GM18867 (cell line): Measurements from ENCODE around the gene DUSP1.
"Not testable (repeated sequence)": the region's sequence is repeated elsewhere in the genome, so short reads cannot be mapped to it uniquely, and the experiment has no call there.

ENCODE experiments used
- ATAC-seq: cut with Tn5 transposase; IDR thresholded peaks from one replicate; pipeline ENCODE4 v1.9.1; 2021; ENCODE audit warnings: mild to moderate bottlenecking, moderate library complexity; ENCODE audit not compliant: unreplicated experiment

Gene DUSP1

DNA sequence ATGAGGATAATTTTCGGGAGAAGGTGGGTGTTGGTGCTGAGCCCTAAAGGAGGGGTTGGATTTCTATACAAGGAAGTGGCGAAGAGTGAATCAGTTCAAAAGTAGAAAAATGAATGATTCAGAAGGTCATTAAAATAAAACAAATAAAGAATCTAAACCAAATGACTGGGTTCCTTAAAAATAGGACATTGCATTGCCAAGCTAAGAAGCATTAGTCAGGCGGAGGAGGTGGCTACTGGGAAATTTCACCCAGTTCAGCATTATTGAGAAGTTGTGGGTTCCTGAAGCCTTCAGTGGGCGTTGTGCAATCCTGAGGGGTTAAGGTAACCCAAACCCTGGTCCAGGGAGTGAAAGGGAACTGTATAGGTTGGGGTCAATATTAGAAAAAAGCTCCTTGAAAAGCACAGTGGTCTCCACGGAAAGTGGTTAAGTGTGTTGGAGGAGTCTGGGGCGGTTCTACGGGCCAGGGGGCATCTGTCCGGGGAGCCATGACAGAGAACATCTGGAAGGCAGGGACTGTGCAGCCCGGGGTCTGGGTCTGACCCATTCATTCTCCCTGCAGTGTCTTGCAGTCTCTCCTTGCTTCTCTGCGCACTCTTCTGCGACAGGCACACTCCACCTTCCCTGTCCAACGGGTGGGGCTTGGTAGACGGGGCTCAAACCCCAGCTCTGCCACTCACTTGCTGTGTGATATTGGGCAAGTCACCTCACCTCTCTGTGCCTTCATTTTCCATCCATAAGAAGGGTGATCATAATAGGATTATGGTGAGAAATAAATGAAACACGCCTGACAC, 27.6 kb upstream of the DUSP1 start:
- ATAC-seq = no peak

DNA sequence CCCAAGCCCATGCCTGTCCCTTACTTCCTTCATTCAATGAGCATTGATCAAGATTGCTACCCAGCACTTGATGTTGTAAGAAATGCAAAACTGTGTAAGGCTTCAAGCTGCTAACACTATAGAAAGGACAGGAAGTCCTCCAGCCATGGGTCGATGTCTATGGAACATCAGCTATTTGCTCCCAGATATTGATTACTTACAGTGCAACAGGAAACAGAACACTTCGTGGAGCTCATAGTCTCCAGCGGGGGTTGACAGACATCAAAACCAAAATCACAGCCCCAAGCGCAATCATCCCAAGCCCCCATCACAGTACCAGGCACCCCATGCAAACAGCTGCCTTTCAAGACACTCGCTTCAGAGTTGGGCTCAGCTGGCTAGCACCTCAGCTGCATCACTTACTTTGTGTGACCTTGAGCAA, 26.8 kb upstream of the DUSP1 start:
- ATAC-seq = no peak

DNA sequence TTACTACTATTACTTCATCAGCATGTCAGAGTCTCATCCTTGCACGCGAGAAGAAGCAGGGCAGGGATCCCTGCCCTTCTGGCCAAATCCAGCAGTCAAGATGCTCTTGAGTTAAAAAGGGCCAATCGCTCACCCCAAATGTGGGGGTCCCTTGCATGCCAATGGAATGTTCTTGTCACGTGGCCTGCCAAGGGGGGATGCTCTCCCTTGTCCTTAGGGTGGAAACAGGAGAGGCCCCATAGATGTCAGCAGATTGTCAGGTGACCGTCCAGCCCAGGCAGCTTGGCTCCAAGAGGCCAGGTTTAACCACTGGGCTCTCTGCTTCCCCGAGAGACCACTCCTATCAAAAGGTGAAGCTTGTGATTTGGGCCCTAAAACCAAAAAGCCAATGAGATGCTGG, 25.3 kb upstream of the DUSP1 start:
- ATAC-seq = no peak

DNA sequence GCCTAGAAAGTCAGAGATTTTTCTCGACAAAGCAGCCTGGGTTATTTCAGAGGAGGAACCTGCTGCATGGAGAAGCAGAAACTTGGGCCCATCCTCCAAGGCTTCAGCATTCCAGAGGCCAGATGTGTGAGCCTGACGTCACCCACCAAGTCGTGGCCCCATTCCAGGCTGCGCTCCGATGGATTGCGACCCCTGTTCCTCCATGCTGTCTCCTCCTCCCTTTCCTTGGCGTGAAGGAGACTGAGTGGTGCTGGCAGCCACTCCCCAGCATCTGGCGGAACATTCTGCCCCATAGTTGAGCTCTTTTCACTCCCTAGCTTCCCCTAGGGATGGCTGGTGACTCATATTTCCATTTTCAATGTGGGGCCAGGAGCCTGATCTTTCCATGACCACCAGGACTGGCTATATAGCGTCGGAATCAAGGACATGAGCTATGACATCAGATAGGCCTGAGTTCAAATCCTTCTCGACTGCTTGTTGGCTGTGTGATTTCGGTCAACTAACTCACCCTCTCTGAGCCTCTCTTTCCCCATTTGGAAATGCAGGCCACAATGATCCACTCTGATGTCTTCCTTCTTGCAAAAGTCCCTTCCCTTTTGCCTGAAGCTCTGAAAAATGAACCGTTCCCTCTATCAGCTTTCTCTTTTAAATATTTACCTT, 24.5 kb upstream of the DUSP1 start:
- no peak for ATAC-seq

DNA sequence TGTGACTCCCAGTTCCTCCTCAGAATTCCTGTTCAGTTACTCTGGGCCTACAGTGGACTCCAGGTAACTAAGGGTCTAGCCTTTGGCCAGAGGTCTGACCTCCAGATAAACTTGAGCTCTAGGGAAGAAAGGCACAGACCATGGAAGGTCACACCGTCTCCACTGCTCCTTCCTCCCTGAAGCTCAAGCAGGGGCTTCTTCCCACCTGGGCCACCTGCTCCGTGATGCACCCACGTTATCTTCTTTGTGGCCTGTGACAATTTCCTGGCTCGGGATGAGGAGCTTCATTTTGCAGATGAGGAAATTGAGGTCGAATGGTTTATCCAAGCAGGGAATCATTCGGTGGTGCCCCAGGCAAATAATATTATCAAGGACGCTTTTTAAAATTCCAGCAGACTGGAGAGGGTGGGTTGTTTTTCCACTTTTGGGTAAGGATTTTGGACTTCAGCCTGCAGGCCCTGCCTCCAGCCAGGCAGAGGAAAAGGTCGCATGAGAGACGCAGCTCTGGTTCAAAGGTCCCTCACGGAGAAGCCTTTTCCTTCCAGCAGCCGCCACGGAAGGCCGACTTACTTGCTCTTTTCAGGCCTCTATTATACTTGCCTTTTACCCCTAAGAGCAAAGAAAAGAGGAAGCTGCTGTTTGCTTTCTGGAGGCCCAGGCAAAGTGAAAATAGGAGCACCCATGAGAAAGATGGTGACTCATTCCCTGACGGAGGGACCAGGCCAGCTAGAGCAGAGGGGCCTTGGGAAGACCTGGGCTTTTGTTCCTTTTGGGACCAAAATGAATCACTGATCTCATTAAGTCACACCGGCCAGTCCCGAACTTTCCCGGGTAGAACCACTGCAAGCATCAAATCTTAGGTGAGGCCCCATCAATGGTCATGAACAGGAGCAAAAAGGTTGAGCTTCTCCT, 22.8 kb upstream of the DUSP1 start:
- ATAC-seq = no peak

DNA sequence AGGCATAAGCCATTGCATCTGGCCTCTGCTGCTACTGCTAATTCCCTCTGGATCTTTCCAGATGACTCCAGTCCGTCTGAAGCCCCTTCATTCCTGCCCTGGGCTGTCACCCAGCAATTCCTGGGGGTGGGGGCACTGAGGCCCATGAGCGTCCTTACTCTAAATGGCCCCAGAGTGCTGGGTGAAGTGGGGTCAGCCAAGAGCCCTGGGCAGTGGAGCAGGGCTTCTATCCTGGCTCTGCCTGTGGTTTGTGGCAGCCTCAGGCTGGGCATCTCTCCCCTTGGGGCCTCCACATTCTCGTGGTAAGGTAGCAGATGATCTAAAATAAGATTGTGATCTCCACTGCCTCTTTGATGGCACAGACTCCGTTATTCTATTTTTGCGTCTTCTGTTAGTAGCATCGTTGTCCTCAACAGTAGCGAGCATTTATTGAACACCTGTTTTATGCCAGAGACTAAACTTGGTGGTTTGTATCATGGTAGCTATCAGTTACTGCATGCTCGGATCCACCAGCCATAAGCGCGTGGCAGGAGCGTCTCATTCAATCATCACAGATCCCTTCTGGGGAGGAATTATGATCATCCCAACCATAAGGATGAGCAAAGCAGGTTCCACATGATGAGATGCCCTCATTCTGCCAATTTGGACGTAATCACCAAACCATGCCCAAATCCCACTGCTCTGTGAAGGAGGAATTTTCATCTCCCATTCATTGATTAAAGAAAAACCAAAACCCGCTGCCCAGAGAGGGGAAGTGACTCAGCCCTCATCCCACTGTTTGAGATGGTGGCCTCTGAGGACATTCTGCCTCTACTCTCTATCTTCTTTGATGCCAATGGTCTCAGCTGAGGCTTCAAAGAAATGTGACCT, 21.9 kb upstream of the DUSP1 start:
- ATAC-seq = no peak

DNA sequence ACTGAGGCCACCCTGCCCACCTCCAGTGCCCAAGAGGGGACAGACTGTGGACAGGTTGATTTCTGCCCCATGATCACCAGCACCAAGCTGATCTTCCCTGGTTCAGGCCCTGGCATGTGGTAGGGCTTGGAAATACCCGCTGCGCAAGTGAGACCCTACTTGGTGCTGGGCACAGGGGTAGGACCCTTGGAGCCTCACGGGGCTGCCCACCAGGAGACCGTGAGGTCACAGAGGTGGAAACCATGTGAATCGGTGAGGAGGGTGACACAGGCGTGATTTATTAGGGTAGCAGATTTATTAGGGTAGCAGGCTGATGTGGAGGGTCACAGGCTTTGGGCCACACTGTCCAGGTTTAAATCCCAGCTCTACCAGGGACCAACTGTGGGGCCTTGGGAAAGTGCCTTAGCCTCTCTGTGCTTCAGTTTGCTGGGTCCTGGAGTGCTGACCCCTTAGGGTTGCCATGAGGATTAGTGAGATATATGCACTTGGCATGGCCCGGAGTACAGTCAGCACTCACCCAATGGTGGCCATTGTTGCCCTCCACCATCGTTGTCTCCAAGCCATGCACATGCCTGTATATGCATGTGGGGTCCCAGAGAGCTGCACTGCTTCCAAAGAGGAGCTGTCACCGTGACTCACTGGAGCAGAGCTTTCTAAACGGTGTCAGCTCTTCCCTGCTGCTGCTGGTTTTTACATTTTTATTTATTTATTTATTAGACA, 20.9 kb upstream of the DUSP1 start:
- ATAC-seq = no peak

DNA sequence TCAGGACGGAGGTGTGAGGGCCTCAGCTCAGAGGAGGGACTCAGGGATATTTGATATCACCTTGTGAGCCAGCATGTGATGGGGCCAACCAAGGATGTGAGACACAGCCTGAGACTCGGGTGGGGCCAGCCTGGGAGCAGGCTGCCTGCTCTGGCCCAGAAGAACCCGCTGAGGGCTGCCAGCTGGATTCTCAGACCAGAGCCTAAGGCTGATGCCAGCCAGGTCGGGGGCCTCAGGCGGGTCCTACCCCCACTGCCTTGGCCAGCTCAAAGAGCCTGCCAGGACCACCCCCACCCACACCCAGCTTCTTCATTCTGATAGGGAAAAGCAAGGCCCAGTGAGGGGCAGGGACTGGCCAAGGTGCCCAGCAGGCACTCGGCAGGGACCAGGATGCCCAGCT, 20.3 kb upstream of the DUSP1 start:
- ATAC-seq = no peak

DNA sequence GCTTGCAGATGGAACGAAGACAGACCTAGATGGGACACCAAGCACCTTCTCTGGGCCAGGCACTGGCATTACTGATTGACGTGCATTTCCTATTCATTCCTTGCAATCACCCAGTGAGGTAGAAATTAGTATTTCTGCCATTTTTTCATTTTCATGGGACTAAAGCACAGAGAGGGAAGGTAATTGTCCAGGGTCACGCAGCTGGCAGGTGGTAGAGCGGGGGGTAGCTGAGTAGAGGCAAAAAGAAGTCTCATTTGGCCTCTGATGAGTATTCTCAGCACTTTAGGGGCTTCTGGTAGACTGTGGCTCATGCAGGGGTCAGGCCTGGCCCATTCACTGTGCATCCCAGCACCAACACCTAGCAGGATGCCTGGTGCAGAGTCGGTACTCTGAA, 19.5 kb upstream of the DUSP1 start:
- no peak for ATAC-seq

DNA sequence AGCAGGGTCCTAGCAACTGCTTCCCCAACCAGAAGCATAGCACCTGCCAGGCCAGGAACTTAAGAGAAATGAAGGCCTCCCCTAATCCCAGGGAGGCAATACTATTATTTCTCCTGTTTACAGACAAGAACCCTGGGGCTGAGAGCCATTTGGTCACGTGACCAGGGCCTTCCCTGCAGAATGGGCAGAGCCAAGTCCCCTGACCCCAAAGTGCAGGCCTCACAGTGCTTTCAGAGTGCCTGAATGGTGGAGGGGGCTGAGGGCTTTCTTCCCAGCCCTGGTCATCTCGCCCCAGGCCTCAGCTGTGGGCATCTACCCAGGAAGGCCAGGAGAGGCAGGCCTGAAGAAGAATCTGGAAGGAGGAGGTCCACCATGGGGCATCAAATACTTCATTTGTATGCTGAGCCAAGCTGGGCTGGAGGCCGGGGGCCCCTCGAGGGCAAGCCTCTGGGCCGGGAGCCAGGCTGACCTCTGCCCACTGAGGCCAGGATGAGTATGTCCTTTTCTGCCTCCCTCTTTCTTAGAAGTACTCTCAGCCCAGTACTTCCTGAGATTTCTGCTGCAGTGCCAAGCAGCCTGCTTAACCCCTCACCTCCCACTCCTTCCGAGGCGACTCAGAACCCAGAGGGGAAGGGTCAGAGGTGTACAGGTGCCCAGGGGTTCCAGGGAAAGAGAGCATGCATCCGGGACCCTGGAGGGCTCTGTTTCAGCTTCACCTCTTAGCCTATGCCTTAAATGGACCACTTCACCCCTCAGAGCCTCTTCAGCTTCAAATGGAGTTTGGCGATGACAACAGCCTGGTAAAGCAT, 18.9 kb upstream of the DUSP1 start:
- no peak for ATAC-seq

DNA sequence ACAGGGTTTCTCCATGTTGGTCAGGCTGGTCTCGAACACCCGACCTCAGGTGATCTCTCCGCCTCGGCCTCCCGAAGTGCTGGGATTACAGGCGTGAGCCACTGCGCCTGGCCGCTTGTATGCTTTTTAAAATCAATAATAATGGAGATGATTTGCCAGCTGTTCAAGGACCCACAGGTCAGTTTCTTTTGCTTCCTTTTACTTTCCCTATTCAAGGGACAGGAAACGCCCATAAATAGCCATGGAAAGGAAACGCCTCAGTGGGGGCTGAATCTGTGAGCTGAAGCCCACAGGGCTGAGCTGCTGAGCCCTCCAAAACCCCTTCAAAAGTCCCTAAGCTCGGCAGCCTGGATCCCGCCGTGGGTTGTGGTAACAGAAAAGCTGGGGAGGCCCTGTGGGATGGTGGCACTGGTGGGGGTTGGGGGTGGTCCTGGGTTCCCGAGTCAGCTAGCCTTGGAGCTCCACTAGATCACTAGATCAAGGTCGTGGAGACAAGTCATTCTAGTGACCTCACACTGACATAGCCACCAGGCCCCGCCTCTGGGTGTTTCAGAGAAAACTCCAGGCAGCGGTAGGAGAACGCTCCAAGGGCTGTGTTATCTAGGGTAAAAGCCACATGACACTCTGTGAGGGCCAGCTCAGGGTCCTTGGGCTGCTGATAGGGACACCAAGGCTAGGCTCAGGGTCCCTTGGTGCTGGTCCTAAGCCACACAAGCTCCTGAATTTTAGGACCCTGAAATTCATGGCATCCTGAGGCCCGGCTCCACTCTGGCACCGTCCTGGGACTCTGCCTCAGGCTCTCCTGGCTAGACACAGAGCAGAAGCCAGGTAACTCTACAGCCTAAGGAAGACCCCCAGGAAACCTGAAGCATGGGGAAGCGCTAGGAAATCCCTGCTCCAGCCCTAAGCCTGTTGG, 18.0 kb upstream of the DUSP1 start:
- ATAC-seq = no peak

DNA sequence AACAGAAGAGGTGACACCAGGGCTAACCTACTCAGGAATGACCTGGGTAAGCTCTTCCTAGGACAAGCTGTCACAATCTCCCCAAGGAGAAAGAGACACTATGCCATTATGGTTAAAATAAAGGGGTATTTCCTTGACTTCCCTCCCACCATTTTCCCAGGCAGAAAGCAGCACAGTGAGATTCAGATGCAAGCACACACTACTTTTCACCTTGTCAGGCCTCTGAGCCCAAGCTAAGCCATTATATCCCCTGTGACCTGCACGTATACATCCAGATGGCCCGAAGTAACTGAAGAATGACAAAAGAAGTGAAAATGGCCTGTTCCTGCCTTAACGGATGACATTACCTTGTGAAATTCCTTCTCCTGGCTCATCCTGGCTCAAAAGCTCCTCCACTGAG, 16.5 kb upstream of the DUSP1 start:
- not testable (repeated sequence) for ATAC-seq

DNA sequence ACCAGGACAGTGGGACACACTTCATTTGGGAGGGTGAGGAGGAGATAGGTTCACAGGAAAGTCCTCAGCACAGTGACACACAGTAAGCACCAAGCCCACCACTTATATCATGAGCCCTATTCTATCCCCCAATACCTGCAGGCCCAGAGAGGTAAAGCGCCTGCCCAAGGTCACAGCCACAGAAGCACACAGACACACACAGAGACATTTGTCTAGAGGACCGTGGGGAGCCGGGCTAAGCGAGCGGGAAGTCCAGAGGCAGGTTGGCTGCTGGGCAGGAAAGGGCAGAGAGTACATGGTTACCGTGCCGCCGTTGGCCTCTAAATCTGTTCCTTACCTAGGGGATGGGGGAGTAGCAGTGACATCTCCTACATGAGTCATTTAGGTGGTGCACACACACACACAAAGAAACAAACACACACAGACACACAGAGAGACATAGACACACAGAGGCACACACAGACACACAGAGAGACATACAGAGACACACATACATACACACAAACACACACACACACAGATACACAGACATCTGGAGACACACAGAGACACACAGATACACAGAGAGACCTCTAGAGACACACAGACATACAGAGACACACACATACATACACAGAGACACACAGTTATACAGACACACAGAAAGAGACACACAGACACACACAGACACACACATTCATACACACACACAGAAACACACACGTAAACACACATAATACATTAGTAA, 15.9 kb upstream of the DUSP1 start:
- ATAC-seq = no peak

DNA sequence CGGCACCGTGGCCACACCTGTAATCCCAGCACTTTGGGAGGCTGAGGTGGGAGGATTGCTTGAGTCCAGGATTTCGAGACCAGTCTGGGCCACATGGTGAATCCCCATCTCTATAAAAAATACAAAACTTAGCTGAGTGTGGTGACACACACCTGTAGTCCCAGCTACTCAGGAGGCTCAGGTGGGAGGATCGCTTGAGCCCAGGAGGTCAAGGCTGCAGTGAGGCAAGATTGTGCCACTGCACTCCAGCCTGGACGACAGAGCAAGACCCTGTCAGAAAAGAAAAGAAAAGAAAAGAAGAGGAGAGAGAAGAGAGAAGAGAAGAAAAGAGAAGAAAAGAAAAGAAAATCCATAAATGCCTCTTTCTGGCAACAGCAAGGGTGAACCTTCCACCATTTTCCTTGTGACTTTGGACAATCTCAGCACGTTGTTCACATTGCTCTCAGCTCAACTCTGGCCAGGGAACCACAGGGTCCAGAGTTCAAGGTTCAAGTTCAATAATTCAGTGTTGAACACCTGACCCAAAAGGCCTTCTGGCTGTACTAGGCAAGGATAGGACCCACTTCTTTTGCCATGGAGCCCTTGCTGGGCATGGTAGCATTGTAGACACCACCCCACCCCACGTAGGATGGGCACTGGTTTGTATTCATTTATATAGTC, 14.6 kb upstream of the DUSP1 start:
- ATAC-seq = no peak

DNA sequence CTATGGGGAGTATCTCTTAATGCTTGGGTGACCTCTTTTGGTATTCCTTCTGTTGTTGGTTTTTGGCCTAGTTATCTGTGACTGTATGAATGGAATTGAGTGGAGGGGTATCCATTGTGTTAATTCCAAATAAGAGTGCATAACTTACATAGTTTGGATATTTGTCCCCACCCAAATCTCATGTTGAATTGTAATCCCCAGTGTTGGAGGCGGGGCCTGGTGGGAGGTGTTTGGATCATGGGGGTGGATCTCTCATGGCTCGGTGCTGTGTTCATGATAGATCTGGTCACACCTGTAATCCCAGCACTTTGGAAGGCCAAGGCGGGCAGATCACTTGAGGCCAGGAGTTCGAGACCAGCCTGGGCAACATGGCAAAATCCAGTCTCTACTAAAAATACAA, 13.2 kb upstream of the DUSP1 start:
- ATAC-seq = not testable (repeated sequence)

DNA sequence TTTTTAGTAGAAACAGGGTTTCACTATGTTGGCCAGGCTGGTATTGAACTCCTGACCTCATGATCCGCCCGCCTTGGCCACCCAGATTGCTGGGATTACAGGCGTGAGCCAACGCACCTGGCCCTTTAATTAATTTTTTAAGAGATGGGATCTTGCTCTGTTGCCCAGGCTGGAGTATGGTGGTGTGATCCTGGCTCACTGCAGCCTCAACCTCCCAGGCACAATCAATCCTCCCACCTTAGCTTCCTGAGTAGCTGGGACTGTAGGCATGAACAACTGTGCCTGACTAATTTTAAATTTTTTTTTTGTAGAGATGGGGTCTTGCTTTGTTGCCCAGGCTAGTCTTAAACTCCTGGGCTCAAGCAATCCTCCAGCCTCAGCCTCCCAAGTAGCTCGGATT, 12.3 kb upstream of the DUSP1 start:
- not testable (repeated sequence) for ATAC-seq
